ENCODE results near the gene TMEM258.

Gene TMEM258

DNA sequence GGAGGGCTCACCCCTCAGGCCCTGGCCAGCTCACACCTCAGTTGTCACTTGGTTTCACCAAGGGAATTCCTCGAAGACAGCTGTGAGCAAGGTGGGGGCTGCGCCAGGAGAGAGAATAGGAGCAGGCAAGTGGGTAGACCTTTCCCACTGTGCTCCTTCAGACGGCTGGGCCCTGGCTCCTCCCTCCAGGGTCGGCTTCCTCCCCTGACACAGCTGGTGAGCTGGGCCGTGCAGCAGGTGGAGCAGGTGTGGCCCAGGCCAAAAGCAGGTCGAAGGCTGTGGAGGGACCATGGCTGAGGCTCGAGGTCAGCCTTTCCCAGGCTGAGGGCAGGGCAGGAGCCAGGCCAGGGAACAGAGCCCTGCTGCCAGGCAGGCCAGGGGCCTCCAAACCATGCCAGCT lies 52.4 kb downstream of the TMEM258 start:
- no peak for DNase-seq (ENCODE audit: low spot score)

DNA sequence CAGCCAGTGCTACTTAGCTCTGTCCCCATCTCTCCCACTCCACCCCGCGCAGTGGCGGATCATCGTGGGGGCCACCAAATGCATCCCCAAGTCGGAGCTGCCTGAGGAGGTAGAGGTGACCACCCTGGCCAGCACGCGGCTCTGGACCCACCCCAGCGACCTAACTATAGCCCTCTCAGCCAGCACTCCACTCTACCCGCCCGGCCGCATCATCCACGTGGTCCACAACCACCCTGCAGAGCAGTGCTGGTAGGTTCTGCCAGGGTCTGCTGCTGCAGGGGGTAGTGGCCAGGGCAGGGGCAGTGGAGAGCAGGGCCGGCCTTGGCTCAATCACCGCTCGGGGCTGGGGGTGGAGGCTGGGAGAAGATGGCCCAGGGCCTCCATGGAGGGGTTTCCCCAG lies 53.0 kb downstream of the TMEM258 start:
- DNase-seq (ENCODE audit: low spot score): no peak
